ENCODE data around the gene CLGN. TPM values are rescaled to one million over a fixed set of nuclear protein-coding genes. Genes with fewer than 3 reads are reported as not detected.

The CLGN gene
- total and polyA plus RNA-seq, 2 of the 13 experiments (the other 11 are each of a cell fraction or from before 2014, with no cell fraction given), result 7.2 to 17.0 TPM

DNA sequence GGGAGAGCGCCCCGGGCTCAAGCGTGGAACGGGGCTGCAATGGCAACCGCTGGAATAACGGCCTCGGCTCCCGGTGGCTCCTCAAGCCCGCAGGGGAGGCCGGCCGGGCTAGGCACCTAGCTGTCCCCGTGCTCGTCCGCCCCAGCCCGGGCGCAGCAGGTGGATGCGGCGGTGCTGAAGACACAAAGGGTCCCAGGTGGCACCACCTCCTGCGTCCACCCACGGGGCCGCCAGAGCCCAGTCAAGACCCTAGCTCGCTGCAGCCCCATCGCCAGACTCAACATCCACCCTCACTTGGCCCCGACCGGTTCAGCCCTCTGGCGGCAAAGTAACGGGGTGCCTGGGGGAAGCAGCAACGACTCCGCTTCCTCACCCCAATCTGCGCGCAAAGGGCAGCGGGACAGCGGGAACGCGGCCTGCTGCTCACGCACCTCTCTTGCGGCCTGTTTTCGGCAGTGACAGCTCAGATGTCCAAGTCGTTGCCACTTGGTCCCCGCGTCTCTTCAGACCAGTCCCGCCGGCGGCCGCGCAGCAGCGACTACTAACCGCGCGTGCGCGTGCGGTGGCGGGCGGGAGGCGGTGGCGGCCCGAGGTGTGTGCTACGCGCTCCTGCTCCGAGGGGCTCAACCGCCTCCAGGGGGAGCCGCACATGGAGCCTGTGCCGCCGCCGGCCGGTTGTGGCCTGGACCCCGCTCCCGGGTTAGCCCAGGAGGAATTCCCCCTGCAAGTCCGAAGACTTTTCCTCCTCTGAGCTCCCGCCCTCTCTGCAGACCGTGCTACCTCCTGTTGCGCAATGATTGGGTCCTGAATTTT, at the start of gene CLGN (continued):
- TF ChIP-seq ZNF749 (CRISPR knock-in tag; IDR thresholded peaks at IDR 0.05; ENCODE audit: borderline replicate concordance) (no peak; the same call in 1 of the 2 replicates), TFE3 (CRISPR knock-in tag; IDR thresholded peaks at IDR 0.05) (no peak), HHEX (CRISPR knock-in tag; IDR thresholded peaks at IDR 0.05) (no peak), PRPF4 (IDR thresholded peaks at IDR 0.05; ENCODE audit: low read depth, low read length, poor library complexity, severe bottlenecking) (no peak), NRL (CRISPR knock-in tag; IDR thresholded peaks at IDR 0.05; ENCODE audit: borderline replicate concordance) (peak; percentile 97), ZNF746 (CRISPR knock-in tag; IDR thresholded peaks at IDR 0.05) (peak; percentile 71), THYN1 (CRISPR knock-in tag; IDR thresholded peaks at IDR 0.05; ENCODE audit: borderline replicate concordance, low read depth) (no peak), ZNF205 (CRISPR knock-in tag; IDR thresholded peaks at IDR 0.05) (no peak), ZNF350 (CRISPR knock-in tag; IDR thresholded peaks at IDR 0.05; ENCODE audit: borderline replicate concordance, low read depth) (peak; percentile 59; the same call in 1 of the 2 replicates), NR2F2 (IDR thresholded peaks at IDR 0.05; ENCODE audit: borderline replicate concordance, low read depth) (no peak), RFX1 (IDR thresholded peaks at IDR 0.05) (no peak), FOXK2 (IDR thresholded peaks at IDR 0.05) (no peak), SAFB2 (CRISPR knock-in tag; IDR thresholded peaks at IDR 0.05; ENCODE audit: borderline replicate concordance, low read depth) (peak; percentile 77), ZNF207 (IDR thresholded peaks at IDR 0.05; ENCODE audit: borderline replicate concordance) (no peak), ZNF616 (CRISPR knock-in tag; IDR thresholded peaks at IDR 0.05; ENCODE audit: low read depth) (peak; percentile 39), TEF (CRISPR knock-in tag; IDR thresholded peaks at IDR 0.05) (no peak), TEAD3 (CRISPR knock-in tag; optimal IDR thresholded peaks at IDR 0.05; ENCODE audit: borderline replicate concordance) (no peak), ZZZ3 (CRISPR knock-in tag; IDR thresholded peaks at IDR 0.05; ENCODE audit: borderline replicate concordance) (peak; percentile 58; the same call in 1 of the 2 replicates), NFYC (CRISPR knock-in tag; IDR thresholded peaks at IDR 0.05) (no peak), NFKB2 (CRISPR knock-in tag; IDR thresholded peaks at IDR 0.05; ENCODE audit: borderline replicate concordance) (peak; percentile 43; the same call in 1 of the 2 replicates), MTF1 (CRISPR knock-in tag; IDR thresholded peaks at IDR 0.05) (0 out of 2 replicates have a peak, but pooled peaks have one; percentile 31), RNF219 (CRISPR knock-in tag; IDR thresholded peaks at IDR 0.05) (no peak), ZMYM4 (CRISPR knock-in tag; IDR thresholded peaks at IDR 0.05) (peak; percentile 87)
- TF ChIP-seq, protein P1, sequence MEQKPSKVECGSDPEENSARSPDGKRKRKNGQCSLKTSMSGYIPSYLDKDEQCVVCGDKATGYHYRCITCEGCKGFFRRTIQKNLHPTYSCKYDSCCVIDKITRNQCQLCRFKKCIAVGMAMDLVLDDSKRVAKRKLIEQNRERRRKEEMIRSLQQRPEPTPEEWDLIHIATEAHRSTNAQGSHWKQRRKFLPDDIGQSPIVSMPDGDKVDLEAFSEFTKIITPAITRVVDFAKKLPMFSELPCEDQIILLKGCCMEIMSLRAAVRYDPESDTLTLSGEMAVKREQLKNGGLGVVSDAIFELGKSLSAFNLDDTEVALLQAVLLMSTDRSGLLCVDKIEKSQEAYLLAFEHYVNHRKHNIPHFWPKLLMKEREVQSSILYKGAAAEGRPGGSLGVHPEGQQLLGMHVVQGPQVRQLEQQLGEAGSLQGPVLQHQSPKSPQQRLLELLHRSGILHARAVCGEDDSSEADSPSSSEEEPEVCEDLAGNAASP (CRISPR knock-in tag; IDR thresholded peaks at IDR 0.05; ENCODE audit: borderline replicate concordance), result no peak; the same call in 1 of the 2 replicates
